K562 (cell line): ENCODE data around the gene SCLY. TPM values are rescaled to one million over a fixed set of nuclear protein-coding genes. Genes with fewer than 3 reads are reported as not detected.

ENCODE experiments used
- CHD2 ChIP-seq: IDR thresholded peaks from 2 replicates; pipeline ENCODE4 v1.6.1; 2011; ENCODE audit warnings: low read depth, low read length
- FOXJ2 ChIP-seq: fragments of 200-800 bp; sonication (Bioruptor generic); IDR thresholded peaks from 2 replicates; pipeline ENCODE4 v1.6.1; 2016; ENCODE audit warnings: missing genetic modification characterization, missing compliant biosample characterization
- NR2C1 ChIP-seq, 2 experiments: fragments of 450-650 bp; IDR thresholded peaks; 2 replicates each; pipeline ENCODE4 v1.6.1; 2017; ENCODE audit warnings: mild to moderate bottlenecking in 2 of 2, antibody characterized with exemption in 1 of 2, inconsistent platforms in 1 of 2, missing compliant biosample characterization in 1 of 2, missing genetic modification characterization in 1 of 2
- POU5F1 ChIP-seq: fragments of 150-350 bp; IDR thresholded peaks from 2 replicates; pipeline ENCODE4 v1.6.1; 2014; ENCODE audit warnings: borderline replicate concordance, low read length, low read depth, mild to moderate bottlenecking; ENCODE audit not compliant: partially characterized antibody
- SP2 ChIP-seq: IDR thresholded peaks from 2 replicates; pipeline ENCODE4 v1.6.1; 2011; ENCODE audit warnings: mild to moderate bottlenecking, low read depth, low read length, moderate library complexity; ENCODE audit not compliant: poor library complexity, severe bottlenecking; ENCODE audit errors: extremely low read depth
- UBTF ChIP-seq, 2 experiments: IDR thresholded peaks; 2 replicates each; pipeline ENCODE4 v1.6.1; 2012; ENCODE audit warnings: improper control_type of control experiment in 2 of 2, low read depth in 2 of 2, low read length in 2 of 2, borderline replicate concordance in 1 of 2
- ZNF785 ChIP-seq: fragments of 250-450 bp; sonication (Bioruptor Pico); IDR thresholded peaks from 2 replicates; pipeline ENCODE4 v1.4.0; 2020; ENCODE audit warnings: mild to moderate bottlenecking
- polyA plus RNA-seq, 8 experiments: library from polyadenylated mRNA; depleted of rRNA in 4 of 8; stranded (reverse) in 5 of 8; unstranded in 3 of 8; fragments of >200 nt; fragmentation: Nextera tagmentation in 2 of 8; fragmentation: Illumina TruSeq in 1 of 8; extraction: Ambion mirVana in 2 of 8; extraction: Trizol in 1 of 8; gene quantifications; 2 replicates each; pipeline versions ENCODE4 v1.2.1 to v1.2.3, GENCODE V29; 2011 to 2014; ENCODE audit warnings: inconsistent platforms in 1 of 8, missing spikeins in 1 of 8
- total RNA-seq, 7 experiments: library from RNA; depleted of rRNA in 6 of 7; stranded (reverse); fragments of >200 nt in 6 of 7; fragmentation: Illumina TruSeq in 2 of 7; extraction: Trizol in 2 of 7; gene quantifications; 2 replicates each; pipeline versions ENCODE4 v1.2.1 to v1.2.3, GENCODE V29; 2011 to 2021; ENCODE audit warnings: low replicate concordance in 1 of 7

The SCLY gene
- total and polyA plus RNA-seq, 9 of the 15 experiments (the other 6 are each of a cell fraction or from before 2014, with no cell fraction given), result 2.6 to 32.2 (median 21.1) TPM

DNA sequence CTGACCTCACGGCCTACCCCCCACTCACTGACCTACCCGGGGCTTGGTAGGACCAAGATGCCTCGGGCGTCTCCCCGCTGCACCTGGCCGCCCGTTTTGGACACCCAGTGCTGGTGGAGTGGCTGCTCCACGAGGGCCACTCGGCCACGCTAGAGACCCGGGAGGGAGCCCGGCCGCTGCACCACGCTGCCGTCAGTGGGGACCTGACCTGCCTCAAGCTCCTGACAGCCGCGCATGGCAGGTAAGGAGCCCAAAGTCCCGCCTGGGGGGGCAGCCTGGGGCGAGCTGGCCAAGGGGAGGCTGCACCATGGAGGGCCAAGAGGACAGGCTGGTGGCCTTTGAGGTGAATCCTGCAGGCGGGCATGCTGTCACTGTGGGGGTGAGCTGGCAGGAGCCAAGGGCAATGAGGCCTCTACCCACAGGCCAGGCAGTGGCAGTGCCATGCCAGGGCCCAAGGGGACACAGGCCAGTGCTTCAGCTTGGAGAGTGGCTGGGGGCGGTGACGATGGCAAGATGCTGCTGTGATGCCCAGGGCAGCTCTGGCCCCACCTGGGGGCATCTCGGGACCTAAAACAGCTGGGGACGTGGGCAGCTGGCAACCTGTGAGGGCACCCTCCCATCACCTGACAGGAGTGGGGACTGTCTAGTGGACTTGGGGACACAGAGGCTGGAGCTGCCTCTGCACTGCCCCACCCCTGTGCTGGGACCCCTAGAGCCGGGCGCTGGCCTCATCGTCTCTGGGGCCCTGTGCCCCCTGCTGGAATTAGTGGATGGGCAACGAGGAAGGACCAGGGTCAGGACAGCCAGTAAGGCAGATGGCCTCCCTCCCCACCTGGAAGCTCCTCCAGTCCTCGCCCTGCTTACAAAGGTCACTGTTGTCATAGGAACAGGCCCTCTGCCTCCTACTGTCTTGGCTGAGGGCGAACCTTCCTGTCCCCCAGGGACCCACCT is 41.4 kb downstream of the SCLY start (continued):
- TF ChIP-seq UBTF (IDR thresholded peaks at IDR 0.05; ENCODE audit: borderline replicate concordance in 1 of 2, low read depth in 2 of 2, low read length in 2 of 2) (no peak), ZNF785 (CRISPR knock-in tag) (no peak), NR2C1 (IDR thresholded peaks at IDR 0.05) (no peak), NR2C1 (tag; IDR thresholded peaks at IDR 0.05) (no peak), CHD2 (no peak), FOXJ2 (tag) (no peak), SP2 (no peak), POU5F1 (no peak)
- TF ChIP-seq, all 486 proteins: peak for 0
